GM18511 (cell line): ENCODE results near the gene TMEM54.
"Not testable (repeated sequence)": the region's sequence is repeated elsewhere in the genome, so short reads cannot be mapped to it uniquely, and the experiment has no call there.

Source experiments
- ATAC-seq: cut with Tn5 transposase; IDR thresholded peaks from one replicate; pipeline ENCODE4 v1.9.1; 2021; ENCODE audit warnings: mild to moderate bottlenecking, moderate library complexity; ENCODE audit not compliant: unreplicated experiment

TMEM54 gene

GRCh38 chr1:32919811-32920733 is 18.9 kb upstream of the TMEM54 start:
- ATAC-seq = no peak

- ATAC-seq = no peak
Measured at GRCh38 chr1:32918179-32918578, 17.0 kb upstream of the TMEM54 start.

- ATAC-seq = no peak
Measured at GRCh38 chr1:32917521-32917920, 16.3 kb upstream of the TMEM54 start.

GRCh38 chr1:32915766-32916706 is 14.8 kb upstream of the TMEM54 start:
- no peak for ATAC-seq

- no peak for ATAC-seq
Measured at GRCh38 chr1:32910319-32910718, 9.1 kb upstream of the TMEM54 start.

- ATAC-seq = no peak
Measured at GRCh38 chr1:32907435-32907834, 6.2 kb upstream of the TMEM54 start.

GRCh38 chr1:32906654-32907053 is 5.5 kb upstream of the TMEM54 start:
- ATAC-seq = no peak

- ATAC-seq = not testable (repeated sequence)
Measured at GRCh38 chr1:32905588-32905987, 4.4 kb upstream of the TMEM54 start.

GRCh38 chr1:32904797-32905196 is 3.6 kb upstream of the TMEM54 start:
- no peak for ATAC-seq

GRCh38 chr1:32903991-32904785 is 3.0 kb upstream of the TMEM54 start:
- no peak for ATAC-seq

GRCh38 chr1:32902535-32902920 is 1.3 kb upstream of the TMEM54 start:
- no peak for ATAC-seq

- no peak for ATAC-seq
Measured at GRCh38 chr1:32901823-32902534, 790 bp upstream of the TMEM54 start.

- no peak for ATAC-seq
Measured at GRCh38 chr1:32900371-32900955, 726 bp downstream of the TMEM54 start.

- ATAC-seq = no peak
Measured at GRCh38 chr1:32899586-32900296, 1.4 kb downstream of the TMEM54 start.

GRCh38 chr1:32898958-32899357 is 2.2 kb downstream of the TMEM54 start:
- ATAC-seq = no peak

- ATAC-seq = no peak
Measured at GRCh38 chr1:32898056-32898455, 3.1 kb downstream of the TMEM54 start.

GRCh38 chr1:32897082-32898049 is 3.8 kb downstream of the TMEM54 start:
- ATAC-seq = no peak

GRCh38 chr1:32896451-32896850 is 4.7 kb downstream of the TMEM54 start:
- no peak for ATAC-seq
